HG03139 (cell line): ENCODE results near the gene ENTPD7.
"Not testable (repeated sequence)": the region's sequence is repeated elsewhere in the genome, so short reads cannot be mapped to it uniquely, and the experiment has no call there.

Experiments used
- ATAC-seq: cut with Tn5 transposase; IDR thresholded peaks from one replicate; pipeline ENCODE4 v1.9.1; 2021; ENCODE audit not compliant: unreplicated experiment

Gene ENTPD7

DNA sequence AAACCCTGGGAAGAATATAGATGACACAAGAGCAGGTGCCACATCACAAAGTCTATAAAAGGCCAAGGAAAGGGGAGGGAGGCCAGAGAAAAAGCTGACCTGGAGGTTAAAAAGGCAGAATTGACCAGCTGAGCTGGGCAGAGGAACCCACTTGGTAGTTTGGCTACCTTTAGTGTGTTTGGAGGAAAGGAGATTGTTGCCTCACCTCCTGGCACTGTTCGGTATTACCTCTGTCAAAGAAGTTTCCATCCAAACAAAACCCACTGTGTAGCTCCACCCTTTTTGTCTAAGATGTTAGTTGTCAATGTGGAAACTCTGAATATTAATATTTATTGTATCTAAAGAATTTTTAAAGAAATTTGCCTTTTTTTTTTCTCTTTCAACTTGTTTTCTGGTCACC is 23.4 kb downstream of the ENTPD7 start:
- ATAC-seq: no peak

DNA sequence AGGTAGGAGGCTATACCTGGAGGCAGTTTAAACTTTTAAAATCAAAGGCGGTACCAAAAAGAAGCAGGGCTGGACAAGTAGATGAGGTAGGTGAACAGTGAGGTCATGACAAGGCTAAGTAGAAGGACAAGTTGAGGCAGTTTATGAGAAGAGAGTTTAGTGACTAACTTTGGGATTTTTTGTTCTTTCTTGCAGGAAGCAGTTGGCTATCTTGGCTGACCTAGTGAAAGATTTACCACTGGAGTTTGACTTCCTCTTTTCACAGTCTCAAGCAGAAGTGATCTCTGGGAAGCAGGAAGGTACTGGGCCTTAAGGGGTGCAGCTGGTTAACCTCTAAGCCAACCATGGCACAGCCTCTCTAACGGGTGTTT is 26.3 kb downstream of the ENTPD7 start:
- peak; percentile 96 for ATAC-seq

DNA sequence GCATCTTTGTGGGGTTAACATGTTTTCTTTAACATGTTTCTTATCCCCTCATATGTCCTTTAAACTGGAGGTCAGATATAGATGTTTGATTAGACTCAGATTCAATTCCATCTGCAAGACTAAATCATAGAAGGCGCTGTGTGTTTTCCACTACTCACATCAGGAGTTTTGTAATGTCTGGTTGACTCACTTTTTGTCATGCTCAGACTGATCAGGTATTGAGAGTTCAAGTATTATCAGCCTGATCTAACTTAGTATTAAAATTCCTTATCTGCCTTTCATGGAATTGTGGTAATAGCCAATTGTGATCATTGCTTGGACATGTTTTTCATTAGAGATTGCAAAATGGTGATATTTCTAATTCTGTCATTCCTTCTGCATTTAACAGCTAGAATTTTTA is 30.2 kb downstream of the ENTPD7 start:
- no peak for ATAC-seq

DNA sequence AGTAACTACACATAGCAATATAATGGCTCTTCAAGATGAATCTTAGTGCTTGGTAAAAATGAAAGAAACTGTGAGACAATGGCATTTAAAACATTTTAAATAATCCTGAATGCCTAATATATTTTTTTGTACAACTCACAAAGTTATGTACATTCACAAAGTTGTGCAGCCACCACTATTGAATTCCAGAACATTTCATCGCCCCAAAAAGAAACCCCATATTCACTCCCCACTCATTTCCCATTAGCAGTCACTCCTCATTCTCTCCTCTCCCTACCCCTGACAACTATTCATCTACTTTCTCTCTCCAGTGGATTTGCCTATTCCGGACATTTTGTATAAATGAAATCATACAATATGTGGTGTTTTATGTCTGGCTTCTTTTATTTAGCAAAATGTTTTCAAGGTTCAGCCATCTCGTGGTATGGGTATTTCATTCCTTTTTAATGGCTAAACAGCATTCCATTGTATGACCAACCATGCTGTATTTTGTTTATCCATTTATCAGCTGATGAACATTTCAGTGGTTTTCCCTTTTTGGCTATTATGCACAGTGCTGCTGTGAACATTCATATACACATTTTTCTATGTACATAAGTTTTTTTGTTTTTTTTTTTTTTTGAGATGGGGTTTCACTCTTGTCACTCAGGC is 34.7 kb downstream of the ENTPD7 start:
- no peak for ATAC-seq

DNA sequence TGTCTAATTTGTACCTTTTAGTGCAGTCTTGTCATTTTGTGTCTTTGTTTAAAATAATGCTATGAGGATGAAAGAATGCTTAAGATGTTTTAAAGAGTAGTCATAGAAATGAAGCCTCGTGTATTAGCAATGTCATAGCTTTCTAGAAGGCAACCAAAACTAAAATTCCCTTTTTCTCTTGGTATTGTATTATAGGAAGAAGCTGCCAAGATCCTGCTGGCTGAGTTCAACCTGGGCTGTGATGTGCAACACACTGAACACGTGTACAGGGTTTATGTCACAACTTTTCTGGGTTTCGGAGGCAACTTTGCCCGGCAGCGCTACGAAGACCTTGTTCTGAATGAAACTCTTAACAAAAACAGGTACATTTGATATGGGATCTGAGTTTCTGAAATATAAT is 36.5 kb downstream of the ENTPD7 start:
- no peak for ATAC-seq

DNA sequence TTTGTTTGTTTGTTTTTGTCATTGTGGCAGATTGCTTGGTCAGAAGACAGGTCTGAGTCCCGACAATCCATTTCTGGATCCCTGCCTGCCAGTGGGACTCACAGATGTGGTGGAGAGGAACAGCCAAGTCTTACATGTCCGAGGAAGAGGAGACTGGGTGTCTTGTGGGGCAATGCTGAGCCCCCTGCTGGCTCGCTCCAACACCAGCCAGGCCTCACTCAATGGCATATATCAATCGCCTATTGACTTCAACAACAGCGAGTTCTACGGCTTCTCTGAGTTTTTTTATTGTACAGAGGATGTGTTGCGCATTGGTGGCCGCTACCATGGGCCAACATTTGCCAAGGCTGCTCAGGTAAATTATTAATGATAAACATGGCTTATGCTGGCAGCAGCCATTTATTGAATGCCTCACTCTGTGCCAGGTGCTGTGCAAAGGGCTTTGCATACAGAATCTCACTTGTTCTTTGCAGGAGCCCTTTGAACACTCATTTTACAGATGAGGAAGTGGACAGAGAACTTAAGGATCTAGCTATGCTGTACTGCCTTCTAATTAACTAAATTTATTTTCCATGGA is 39.3 kb downstream of the ENTPD7 start:
- no peak for ATAC-seq

DNA sequence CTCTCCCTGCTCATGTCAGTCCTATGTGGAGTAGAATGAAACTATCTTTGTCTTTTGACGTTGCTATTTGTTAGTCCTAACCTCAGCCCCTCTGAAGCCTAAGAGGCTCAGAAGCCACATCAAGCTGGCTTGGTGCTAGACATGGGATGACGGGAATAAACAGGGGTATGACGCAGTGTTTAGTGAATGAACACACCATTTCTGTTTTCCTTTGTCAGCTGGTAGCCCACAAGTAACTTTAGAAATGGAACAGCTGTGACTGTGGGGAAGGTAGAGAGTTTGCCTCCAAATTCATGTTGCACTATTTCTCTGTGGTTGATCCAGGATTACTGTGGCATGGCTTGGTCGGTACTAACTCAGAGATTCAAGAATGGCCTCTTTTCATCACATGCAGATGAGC is 41.3 kb downstream of the ENTPD7 start:
- no peak for ATAC-seq

DNA sequence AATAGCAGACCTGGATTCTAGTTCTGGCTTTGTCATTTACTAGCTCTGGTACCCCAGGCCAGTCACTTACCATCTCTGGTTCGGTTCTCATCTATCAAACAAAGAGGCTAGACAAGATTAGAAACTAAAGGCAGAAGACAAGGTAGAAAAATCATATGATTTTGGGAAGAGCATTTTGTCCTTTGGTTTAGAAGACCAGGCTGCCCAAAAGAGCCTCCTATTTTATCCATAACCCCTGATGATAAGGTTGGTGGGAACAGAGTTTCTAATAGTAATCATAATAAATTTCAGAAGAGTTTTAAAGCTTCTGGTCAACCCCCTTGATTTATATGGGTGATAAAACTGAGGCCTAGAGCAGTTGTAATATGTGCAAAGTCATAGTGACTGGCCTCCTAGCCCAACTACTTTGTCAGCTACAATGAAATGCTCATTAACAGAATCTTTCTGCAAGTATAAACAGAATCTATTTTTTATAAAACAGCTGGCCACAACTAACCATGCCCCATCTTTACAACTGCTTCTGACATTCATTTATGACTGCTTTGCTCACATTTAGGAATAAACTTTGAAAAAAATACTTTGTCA is 49.2 kb downstream of the ENTPD7 start:
- ATAC-seq: no peak

DNA sequence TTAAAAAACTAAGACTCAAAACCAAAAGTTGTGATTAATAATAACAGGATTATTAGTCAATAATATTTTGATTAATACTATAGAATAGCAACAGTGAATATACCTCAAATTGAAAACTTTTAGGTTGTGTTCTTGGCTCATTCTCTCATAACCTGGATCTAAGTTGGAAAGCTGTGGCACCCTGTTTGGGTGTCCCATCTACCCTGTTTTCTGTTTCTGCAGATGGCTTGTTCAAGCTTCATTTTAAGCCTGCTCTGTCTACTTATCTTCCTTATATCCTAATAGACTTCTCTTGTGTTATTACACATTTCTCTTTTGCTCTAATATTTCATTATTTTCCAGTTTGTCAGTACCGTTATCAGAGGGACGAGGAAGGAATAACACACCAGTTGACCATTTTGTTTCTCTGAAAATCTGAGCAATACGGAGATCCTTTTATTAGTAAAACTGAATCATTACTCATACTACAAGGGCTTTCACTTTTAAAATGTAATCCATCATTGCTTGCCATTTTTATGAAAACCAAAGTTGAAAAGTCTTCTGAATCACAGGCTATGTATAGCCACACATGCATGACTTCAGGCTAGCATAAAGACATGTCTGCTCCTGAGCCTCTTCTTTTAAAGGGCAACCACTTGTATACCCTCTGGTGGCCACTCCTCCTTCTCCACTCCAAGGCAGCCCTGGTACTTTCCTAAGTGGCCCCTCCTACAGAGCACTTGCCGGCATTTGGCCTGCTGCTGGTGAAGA is 50.3 kb downstream of the ENTPD7 start:
- ATAC-seq: no peak

DNA sequence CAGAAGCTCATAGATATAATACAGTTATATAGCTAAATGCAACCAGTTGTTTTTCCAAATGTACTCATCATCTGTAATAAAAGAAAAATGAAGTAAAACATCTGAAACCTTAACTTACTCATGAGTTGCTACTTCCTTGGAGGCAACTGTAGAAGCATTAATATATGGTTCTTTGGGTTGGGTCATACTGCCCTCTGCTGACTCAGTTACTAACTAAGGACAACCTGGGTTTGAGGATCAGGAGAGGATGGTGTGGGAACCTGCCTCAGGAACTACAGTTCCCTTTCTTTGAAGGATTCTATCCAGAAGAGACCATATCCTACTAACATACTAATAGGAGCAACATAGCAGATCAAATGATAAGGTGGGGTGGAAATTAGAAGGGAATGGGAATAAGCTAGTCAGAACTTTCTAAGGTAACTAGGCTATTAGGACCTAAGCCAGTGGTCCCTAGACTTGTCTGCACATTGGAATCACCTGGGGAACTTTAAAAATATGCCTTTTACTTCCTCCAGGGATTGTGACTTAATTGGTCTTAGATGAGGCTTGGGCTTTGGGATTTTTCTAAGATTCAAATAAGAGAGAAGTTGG is 51.9 kb downstream of the ENTPD7 start:
- no peak for ATAC-seq

DNA sequence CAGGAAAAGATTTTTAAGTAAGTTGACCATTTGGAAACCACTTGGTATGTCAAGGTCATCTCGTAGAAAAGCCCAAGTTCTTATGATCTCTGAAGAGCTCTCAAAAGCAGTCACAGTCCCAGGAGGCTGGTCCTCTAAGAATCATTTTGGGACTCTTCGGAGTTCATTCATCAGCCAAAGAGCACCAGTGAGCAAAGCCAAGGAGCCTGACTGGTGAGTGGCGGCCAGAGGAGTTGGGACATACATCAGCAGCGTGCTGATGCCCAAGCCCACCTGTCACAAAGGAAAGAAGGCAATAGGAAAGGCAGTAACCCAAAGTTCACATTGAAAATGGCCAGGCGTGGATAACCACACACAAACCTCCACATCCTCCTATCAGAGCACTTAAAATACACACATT is 55.1 kb downstream of the ENTPD7 start:
- no peak for ATAC-seq

DNA sequence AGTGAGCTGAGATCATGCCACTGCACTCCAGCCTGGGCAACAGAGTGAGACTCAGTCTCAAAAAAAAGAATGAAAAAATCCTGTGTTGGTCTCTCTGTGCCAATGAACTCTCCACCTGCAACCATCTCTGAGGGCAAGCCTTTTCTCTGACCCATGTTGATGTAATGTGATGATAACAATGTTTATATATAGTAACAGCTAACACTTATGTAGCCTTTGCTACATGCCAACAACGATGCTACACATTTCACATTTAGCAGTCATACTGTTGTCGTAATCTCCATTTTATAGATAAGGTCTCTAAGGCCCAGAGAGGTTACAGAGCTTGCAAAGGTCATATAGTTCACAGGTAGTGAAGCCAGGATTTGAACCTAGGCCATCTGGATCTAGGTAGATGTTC is 61.1 kb downstream of the ENTPD7 start:
- no peak for ATAC-seq

DNA sequence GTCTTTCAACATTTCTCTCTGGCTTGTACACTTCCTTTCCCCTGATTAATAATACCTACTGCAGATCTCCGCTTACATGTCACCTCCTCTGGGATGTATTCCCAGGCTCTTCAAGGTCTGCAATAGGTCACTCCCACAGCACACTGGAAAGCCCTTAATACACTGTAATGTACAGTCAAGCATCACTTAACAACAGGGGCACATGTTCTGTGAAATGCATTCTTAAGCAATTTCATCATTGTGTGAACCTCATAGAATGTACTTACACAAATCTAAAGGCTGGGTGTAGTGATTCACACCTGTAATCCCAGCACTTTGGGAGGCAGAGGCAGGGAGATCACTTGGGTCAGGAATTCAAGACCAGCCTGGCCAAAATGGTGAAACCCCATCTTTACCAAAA is 70.7 kb downstream of the ENTPD7 start:
- ATAC-seq: no peak

DNA sequence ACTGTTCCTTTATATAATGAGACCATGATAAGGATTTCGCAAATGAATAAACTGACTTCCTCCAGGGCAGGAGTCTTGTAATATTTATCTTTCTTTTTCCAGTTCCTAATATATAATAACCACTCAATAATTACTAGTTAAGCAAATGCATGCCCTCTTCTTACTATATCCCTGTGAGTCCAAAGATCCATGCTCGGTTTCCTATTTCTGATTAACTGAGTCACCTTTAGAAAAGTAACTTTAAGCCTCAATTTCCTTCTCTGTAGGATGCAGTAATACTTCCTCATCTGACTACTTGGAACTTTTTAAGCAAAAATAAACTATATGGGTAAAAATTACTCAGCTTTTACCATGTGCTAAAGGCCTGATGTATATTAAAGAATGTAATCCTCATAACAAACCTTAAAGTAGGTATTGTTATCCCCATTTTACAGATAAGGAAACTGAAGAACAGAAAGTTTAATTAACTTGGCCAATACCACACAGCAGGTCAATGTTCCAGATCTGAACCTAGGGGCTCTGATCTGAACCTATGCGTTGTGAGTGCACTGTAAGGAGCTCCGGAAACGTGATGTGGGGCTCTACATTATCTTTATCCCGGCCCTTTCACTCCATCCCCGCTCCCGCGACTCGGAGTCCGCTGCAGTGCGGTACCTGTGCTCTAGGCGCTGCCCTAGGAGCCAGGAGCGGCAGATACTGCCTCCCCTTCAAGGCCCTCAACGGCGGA is 72.2 kb downstream of the ENTPD7 start:
- ATAC-seq: peak; percentile 32

DNA sequence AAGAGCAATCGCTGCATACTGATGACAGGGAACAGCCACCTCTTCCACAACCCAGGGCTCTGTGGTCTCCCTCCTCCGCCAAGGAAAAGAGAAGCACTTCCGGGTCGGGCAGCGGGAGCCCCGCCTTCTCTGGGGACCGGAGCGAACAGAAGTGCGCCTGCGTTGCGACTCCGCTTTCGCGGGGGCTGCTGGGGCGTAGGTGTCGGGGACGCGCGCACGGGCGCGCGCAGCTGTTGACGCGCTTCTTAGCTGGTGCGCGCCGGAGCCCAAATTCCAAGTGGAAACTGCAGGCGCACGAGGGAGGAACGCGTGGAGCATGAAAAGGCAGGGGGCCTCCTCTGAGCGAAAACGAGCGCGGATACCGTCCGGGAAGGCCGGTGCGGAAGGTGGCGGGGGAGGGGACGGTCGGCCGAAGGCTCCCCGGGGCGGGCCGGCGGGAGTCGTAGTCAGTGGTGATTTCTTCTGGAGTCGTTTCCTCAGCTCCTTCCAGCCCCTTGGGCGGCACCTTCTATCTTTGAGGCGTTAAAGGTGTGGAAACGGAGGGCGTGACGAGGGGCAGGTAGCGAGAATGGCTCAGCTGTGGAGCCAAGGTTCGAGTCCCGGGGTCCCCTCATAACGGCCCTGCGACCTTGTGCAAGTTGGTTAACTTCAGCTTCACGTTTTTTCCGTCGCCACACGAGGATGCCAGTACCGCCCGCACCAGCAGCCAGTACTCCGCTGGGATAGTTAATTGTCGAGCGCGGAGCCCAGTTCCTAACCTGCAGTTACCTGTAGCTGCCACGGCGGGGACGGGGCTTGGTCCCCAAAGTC is 72.9 kb downstream of the ENTPD7 start, which contains the start of the genes COX15 and CUTC:
COX15 (minus strand) TSS at position 95 of the 810 bp plus-strand sequence; CDS start at position 17, 78 bp downstream.
CUTC (plus strand) TSS at position 202 of the 810 bp plus-strand sequence; CDS start at position 317, 115 bp downstream.
- ATAC-seq: peak; percentile 87

DNA sequence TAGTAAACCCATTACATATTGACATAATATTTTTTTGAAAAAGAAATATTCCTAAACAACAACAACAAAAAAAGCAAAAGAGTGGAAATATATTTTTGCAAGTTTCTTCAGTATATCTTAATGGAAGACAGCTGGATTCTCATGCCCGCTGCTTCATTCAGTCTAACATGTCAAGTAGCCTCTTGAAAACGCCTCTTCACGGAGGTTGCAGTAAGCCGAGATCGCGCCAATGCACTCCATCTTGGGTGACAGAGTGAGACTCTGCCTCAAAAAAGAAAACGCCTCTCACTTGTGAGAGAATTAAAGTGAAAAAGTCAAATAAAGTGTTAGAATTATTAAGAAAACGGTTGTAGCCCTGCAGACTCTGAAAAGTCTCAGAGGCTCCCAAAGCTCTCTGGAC is 74.1 kb downstream of the ENTPD7 start:
- no peak for ATAC-seq

DNA sequence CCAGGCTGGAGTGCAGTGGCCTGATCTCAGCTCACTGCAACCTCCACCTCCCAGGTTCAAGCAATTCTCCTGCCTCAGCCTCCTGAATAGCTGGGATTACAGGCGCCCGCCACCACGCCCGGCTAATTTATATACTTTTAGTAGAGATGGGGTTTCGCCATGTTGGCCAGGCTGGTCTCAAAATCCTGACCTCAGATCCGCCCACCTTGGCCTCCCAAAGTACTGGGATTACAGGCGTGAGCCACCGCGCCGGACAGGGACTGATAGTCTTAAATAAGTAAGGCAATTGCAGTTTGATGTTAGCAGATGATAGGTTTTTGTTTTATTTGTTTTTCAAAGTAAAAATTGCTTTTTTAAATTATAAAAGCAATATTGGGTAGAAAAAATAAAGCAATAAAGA is 74.8 kb downstream of the ENTPD7 start:
- ATAC-seq: not testable (repeated sequence)

DNA sequence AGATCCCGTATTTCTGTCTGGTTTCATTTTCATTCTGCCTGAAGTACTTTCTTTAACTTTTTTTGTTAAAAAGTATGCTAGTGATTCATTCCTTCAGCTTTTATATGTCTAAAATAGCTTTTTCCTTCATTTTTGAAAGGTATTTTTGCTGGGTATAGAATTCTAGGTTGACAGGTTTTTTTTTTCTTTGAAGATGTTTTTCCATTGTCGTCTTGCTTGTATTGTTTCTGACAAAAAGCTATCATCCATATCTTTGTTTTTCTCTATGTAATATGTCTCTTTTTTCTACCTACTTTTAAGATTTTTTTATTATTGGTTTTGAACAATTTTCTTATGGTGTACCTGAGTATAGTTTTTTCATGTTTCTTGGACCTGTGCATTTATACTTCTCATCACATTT is 81.0 kb downstream of the ENTPD7 start:
- no peak for ATAC-seq

DNA sequence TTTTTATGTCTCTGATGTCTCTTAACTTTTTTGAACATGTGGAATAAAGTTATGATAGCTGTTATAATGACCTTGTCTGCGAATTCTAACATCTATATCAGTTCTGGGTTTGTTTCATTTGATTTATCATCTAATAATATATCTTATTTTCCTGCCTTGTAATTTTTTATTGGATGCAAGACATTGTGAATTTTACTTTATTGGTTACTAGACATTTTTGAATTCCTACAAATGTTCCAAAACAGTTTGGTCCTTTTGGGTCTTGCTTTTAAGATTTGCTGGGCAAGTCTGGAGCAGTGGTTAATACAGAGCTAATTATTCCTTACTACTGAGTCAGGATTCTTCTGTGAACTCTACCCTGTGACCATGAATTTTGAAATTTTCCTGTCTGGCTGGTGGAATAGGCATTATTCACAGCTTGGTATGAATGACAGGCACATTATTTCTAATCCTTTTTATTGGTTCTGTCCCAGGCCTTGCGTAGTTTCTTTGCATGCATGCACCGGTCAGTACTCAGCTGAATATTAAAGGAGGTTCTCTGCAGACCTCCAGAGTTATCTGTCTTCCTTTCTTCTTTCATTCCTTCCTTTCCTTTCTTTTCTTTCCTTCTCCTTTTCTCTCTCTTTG is 81.7 kb downstream of the ENTPD7 start:
- ATAC-seq: no peak

DNA sequence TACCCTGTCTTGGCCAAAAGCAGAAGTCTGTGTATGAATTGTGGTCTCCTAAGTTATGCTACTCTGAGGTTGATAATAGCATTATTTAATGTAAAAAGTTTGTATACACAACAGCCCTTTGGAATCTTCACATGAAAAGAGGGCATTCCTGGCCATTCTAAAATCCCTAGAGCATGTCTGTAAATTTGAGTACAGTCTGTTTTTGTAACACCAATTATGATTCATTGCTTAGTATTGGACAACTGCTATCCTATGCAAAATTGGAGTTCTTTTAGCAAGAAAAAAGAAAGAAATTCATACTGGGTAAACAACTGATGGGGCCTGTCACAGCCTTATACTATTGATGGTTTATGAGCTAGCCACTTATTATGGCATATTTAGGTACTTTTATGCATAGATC is 82.9 kb downstream of the ENTPD7 start:
- no peak for ATAC-seq
